ENCODE measurements around the gene MEGF10.

GRCh38 chr5:127298656-127299055 is 8.1 kb downstream of the MEGF10 start:
- TF ChIP-seq CTCF (IDR thresholded peaks at IDR 0.05) (no peak), POLR2A (IDR thresholded peaks at IDR 0.05) (no peak)
